AG09309 (cell line): ENCODE measurements around the gene FADS3.

Experiments
- DNase-seq: peaks from one replicate; pipeline ENCODE4 v3.0.0-alpha.2; 2010; ENCODE audit warnings: low read depth
- H3K4me3 ChIP-seq: 2 replicates; pipeline ENCODE4 v1.5.1; 2011; ENCODE audit warnings: mild to moderate bottlenecking, low read depth, low read length, moderate library complexity; ENCODE audit not compliant: control insufficient read depth
- CTCF ChIP-seq: IDR thresholded peaks from 2 replicates; pipeline ENCODE4 v1.5.1; 2011; ENCODE audit warnings: mild to moderate bottlenecking, low read depth, low read length, inconsistent platforms; ENCODE audit not compliant: insufficient read depth, control insufficient read depth; ENCODE audit errors: missing control alignments

FADS3 gene

GRCh38 chr11:61910187-61911127 is 19.1 kb upstream of the FADS3 start:
- H3K4me3 ChIP-seq: no peak overlapping the region
- TF ChIP-seq CTCF: no peak
- DNase-seq: no peak

- H3K4me3 ChIP-seq: no peak overlapping the region
- no peak for DNase-seq
- no peak for TF ChIP-seq CTCF
Observed at GRCh38 chr11:61908730-61909316, 17.5 kb upstream of the FADS3 start.

- no peak overlapping the region for H3K4me3 ChIP-seq
- DNase-seq: no peak
- no peak for TF ChIP-seq CTCF
Observed at GRCh38 chr11:61907871-61908729, 16.8 kb upstream of the FADS3 start.

- DNase-seq: no peak
- no peak overlapping the region for H3K4me3 ChIP-seq
- TF ChIP-seq CTCF: no peak
Observed at GRCh38 chr11:61907282-61907681, 15.9 kb upstream of the FADS3 start.

GRCh38 chr11:61906522-61906909 is 15.2 kb upstream of the FADS3 start:
- no peak overlapping the region for H3K4me3 ChIP-seq
- no peak for TF ChIP-seq CTCF
- DNase-seq: no peak

- DNase-seq: no peak
- no peak overlapping the region for H3K4me3 ChIP-seq
- no peak for TF ChIP-seq CTCF
Observed at GRCh38 chr11:61905801-61906521, 14.6 kb upstream of the FADS3 start.
